GM11168 (cell line): ENCODE results near the gene ANLN.

Source experiments
- in situ Hi-C: fragments of 300-500 bp; cut with MboI; formaldehyde crosslinking; loops from one replicate; pipeline ENCODE4 v1.12.0; 2022; ENCODE audit warnings: low sequenced_read_pairs; ENCODE audit not compliant: unreplicated experiment

Gene ANLN

DNA sequence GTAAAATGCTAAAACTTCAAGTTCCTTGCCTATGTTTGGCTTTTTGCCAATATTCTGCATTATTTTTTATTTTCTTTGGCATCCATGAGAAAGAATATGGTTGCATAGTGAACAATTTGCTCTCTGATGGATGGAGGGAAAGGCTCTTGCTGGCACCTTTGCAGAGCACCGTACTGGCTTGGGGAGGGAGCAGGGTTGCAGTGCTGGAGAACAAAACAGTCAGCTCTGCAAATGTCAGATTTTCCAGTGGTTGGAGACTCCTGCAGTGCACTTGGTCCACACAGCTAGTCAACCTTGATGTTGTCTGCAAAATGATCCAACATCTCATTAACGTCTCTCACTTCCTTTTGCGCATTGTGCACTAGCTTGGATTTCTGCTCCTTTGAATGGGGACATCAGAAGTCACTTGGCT is 100.8 kb downstream of the ANLN start:
- in situ Hi-C loops = loop anchor here (25.0 kb wide), 1 partner anchor 172 kb away; no protein-coding TSS in a partner anchor

GRCh38 chr7:36491317-36491716 is 101.7 kb downstream of the ANLN start:
- in situ Hi-C loops = loop anchor here (25.0 kb wide), 1 partner anchor 171 kb away; no protein-coding TSS in a partner anchor

DNA sequence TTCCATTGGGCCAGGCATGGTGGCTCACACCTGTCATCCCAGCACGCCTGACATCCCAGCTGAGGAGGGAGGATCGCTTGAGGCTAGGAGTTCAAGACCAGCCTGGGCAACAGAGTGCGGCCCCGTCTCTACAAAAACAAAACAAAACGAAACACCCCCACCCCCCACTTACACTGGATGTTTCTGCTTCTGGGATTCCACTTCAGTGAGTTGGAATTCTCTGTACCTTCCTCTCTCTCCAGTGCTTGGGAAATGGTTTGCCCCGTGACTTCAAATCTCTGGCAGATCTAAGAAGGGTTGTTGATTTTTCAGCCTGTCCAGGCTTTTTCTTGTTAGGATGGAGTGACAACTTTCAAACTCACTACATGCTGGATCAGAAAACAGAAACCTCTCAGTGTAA is 106.9 kb downstream of the ANLN start:
- in situ Hi-C loops = loop anchor here (25.0 kb wide), 1 partner anchor 166 kb away; no protein-coding TSS in a partner anchor

- in situ Hi-C loops = loop anchor here (25.0 kb wide), 1 partner anchor 165 kb away; no protein-coding TSS in a partner anchor
Observed at GRCh38 chr7:36497176-36497575, 107.5 kb downstream of the ANLN start.

- in situ Hi-C loops = loop anchor here (25.0 kb wide), 1 partner anchor 165 kb away; no protein-coding TSS in a partner anchor
Observed at GRCh38 chr7:36497775-36498174, 108.1 kb downstream of the ANLN start.
